SH-SY5Y (cell line): ENCODE results near the gene SLC66A1.

Experiments used
- GATA2 ChIP-seq: IDR thresholded peaks from 2 replicates; pipeline ENCODE4 v1.6.1; 2011; ENCODE audit warnings: mild to moderate bottlenecking, low read depth, low read length
- GATA3 ChIP-seq: IDR thresholded peaks from 2 replicates; pipeline ENCODE4 v1.6.1; 2011; ENCODE audit warnings: low read depth, mild to moderate bottlenecking, low read length, moderate library complexity

DNA sequence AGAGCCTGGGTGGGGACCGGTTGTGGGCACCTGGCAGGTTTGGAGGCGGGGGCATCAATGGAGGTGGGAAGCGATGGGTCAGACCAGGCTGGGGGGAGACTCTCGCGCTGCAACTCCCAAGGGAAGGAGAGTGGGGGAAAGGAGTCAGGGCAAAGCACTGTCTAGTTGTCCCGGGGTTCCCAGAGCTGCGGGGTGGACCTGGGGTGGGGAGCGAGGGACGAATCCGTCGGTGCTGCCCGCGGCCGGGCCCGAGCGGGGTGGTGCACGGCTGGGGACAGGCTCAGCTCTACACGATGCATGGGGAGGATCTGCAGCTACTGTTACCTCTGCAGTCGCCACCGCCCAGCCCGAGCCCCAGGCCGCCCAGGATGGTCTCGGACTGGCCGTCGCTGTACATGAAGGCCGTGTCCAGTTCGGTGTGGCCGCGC is 609 bp upstream of the SLC66A1 start:
- TF ChIP-seq GATA2: no peak
- no peak for TF ChIP-seq GATA3
